Nephron progenitor cell (in vitro differentiated cells): ENCODE data around the gene MT4.

ENCODE experiments used
- DNase-seq: peaks from one replicate; pipeline ENCODE4 v3.0.0; 2021
- H3K27ac Mint-ChIP-seq: 2 replicates; pipeline ENCODE4 v1.8.0; 2021; ENCODE audit warnings: mild to moderate bottlenecking, moderate library complexity, mixed read lengths
- H3K27me3 Mint-ChIP-seq: 2 replicates; pipeline ENCODE4 v1.8.0; 2021; ENCODE audit warnings: mild to moderate bottlenecking, low read depth, mixed read lengths; ENCODE audit not compliant: poor library complexity
- H3K36me3 Mint-ChIP-seq: 2 replicates; pipeline ENCODE4 v1.8.0; 2021; ENCODE audit warnings: low read depth, mixed read lengths
- H3K4me1 Mint-ChIP-seq: 2 replicates; pipeline ENCODE4 v1.8.0; 2021; ENCODE audit warnings: mixed read lengths
- H3K4me3 Mint-ChIP-seq: 2 replicates; pipeline ENCODE4 v1.8.0; 2021; ENCODE audit warnings: mild to moderate bottlenecking, moderate library complexity, mixed read lengths
- H3K9me3 Mint-ChIP-seq: 2 replicates; pipeline ENCODE4 v1.8.0; 2021; ENCODE audit warnings: mild to moderate bottlenecking, moderate library complexity, mixed read lengths
- TF ChIP-seq, protein P1 (sequence below): fragments of 200-600 bp; sonication (generic); IDR thresholded peaks from 2 replicates; pipeline ENCODE4 v1.5.0; 2021; ENCODE audit warnings: antibody characterized with exemption

Gene MT4

DNA sequence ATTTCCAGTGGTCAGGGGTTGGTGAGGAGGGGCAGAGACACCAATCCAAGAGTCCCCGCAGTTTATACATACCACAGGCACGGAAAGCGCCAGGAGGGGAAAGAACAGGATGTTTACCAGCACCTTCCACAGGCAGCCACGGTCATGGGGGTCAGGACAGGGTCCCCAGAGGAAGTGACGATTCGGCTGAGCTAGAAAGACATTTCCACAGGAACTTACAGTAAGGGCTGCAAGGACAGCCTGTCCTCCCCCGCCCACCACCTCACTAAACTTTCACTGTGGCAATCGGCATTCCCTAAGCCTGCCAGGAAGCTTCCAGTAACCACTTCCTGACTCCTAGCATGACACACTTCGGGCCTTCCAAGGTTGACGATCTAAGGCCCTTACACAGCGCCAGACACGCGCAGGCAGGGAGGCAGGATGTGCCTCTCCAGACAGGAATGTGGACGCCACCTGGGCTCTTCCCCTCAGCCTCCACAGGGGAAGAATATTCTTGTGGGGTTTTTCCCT lies 42.3 kb downstream of the MT4 start:
- Mint-ChIP-seq H3K4me1 (peaks cover 63% of the 10 kb centered on the region), H3K9me3 (no peaks in the 10 kb centered on the region), H3K27ac (peak overlapping the region; percentile 81), H3K4me3 (peak overlapping the region; percentile 11), H3K27me3 (peaks cover 57% of the 10 kb centered on the region), H3K36me3 (no peaks in the 10 kb centered on the region)
- TF ChIP-seq, protein P1, sequence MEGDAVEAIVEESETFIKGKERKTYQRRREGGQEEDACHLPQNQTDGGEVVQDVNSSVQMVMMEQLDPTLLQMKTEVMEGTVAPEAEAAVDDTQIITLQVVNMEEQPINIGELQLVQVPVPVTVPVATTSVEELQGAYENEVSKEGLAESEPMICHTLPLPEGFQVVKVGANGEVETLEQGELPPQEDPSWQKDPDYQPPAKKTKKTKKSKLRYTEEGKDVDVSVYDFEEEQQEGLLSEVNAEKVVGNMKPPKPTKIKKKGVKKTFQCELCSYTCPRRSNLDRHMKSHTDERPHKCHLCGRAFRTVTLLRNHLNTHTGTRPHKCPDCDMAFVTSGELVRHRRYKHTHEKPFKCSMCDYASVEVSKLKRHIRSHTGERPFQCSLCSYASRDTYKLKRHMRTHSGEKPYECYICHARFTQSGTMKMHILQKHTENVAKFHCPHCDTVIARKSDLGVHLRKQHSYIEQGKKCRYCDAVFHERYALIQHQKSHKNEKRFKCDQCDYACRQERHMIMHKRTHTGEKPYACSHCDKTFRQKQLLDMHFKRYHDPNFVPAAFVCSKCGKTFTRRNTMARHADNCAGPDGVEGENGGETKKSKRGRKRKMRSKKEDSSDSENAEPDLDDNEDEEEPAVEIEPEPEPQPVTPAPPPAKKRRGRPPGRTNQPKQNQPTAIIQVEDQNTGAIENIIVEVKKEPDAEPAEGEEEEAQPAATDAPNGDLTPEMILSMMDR, result no peak
- no peak for DNase-seq

DNA sequence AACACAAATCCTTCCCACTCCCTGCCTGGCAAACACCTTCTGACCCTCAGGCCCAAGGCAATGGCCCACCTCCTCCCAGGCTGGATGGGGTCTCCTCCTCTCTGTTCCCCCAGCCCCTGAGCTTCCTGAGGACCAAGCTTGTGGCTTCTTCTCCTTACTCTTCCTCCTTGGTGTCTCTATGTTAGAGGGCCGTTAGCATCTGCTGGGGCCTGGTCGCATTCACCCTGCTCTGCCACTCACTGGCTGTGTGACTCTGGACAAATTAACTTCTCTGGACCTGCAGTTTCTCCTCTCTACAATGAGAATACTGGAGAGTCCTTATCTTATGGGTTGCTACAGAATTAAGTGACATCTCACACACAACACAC lies 42.8 kb downstream of the MT4 start:
- Mint-ChIP-seq H3K9me3 (no peaks in the 10 kb centered on the region), H3K4me1 (peaks cover 63% of the 10 kb centered on the region), H3K36me3 (no peaks in the 10 kb centered on the region), H3K27ac (peak overlapping the region; percentile 84), H3K4me3 (peak overlapping the region; percentile 59), H3K27me3 (peaks cover 57% of the 10 kb centered on the region)
- TF ChIP-seq, protein P1, result no peak
- no peak for DNase-seq

DNA sequence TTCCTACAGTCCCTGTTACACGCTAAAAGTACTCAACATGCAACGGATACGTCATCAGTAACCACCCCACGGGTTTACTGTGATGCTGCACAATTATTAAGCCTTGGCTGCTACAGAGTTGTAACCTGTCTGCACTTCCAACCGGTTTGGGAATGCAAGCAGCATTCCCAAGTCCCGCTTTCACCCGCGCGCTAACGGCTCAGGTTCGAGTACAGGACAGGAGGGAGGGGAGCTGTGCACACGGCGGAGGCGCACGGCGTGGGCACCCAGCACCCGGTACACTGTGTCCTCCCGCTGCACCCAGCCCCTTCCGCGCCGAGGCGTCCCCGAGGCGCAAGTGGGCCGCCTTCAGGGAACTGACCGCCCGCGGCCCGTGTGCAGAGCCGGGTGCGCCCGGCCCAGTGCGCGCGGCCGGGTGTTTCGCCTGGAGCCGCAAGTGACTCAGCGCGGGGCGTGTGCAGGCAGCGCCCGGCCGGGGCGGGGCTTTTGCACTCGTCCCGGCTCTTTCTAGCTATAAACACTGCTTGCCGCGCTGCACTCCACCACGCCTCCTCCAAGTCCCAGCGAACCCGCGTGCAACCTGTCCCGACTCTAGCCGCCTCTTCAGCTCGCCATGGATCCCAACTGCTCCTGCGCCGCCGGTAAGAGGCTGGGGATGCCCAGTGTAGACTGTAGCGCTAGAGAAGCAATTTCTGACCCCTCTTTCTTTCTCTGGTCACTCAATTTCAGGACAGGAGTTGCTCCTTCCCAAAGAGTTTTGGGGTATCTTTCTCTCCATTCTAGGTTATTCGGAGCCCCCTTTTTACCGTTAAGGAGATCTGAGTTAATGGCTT lies 43.4 kb downstream of the MT4 start, which contains the start of gene MT2A:
Gene MT2A (plus strand): TSS at position 542 of the 833 bp plus-strand sequence. CDS start 72 bp downstream, at position 614.
- H3K4me3 Mint-ChIP-seq, result peak within 1 kb of the TSS; percentile 88
- no peaks in the 10 kb centered on the region for H3K9me3 Mint-ChIP-seq
- H3K4me1 Mint-ChIP-seq, result peaks cover 63% of the 10 kb centered on the region
- peak; percentile 86 for DNase-seq
- TF ChIP-seq, protein P1, result no peak
- no peaks in the 10 kb centered on the region for H3K36me3 Mint-ChIP-seq
- peak within 1 kb of the TSS; percentile 84 for H3K27ac Mint-ChIP-seq
- peaks cover 58% of the 10 kb centered on the region for H3K27me3 Mint-ChIP-seq

DNA sequence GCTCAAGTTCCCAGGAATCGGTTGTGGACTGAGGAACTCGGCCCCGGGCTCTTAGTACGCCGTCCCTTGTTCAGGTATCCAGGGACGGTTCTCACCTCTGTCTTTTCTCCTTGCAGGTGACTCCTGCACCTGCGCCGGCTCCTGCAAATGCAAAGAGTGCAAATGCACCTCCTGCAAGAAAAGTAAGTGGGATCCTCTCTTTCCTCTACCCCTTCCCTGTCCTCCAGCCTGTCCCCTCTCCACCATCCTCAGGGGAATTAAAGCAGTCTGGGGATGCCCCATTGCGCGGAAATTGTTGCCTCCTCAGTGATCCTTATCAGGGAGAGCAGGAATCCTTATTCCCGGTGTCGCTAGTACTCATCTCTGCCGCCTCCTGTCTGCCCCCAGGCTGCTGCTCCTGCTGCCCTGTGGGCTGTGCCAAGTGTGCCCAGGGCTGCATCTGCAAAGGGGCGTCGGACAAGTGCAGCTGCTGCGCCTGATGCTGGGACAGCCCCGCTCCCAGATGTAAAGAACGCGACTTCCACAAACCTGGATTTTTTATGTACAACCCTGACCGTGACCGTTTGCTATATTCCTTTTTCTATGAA lies 44.1 kb downstream of the MT4 start:
- H3K27me3 Mint-ChIP-seq, result peaks cover 60% of the 10 kb centered on the region
- H3K9me3 Mint-ChIP-seq, result no peaks in the 10 kb centered on the region
- H3K36me3 Mint-ChIP-seq, result no peaks in the 10 kb centered on the region
- H3K4me3 Mint-ChIP-seq, result peak overlapping the region; percentile 88
- TF ChIP-seq, protein P1, result no peak
- peak overlapping the region; percentile 13 for H3K27ac Mint-ChIP-seq
- DNase-seq, result no peak
- H3K4me1 Mint-ChIP-seq, result peaks cover 59% of the 10 kb centered on the region

DNA sequence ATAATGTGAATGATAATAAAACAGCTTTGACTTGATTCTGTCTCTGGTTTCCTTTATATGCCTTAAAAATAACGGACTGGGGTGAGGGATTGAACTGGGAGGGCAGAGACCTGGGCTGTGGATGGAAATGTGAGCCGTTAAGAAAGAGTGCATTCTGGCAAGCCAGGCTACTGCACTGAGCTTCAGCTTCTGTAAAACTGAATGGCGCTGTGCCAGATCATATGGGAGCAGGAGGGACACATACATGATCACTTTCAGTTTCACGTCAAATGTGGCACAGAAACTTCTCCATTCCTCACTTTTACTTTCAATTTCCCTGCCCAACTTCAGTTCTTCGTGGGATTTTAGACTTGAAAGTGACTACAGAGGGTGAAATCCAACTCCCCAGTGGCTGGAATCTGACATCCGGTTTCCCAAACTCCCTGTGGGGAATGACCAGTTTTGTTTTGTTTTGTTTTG lies 44.6 kb downstream of the MT4 start:
- Mint-ChIP-seq H3K27me3 (peaks cover 62% of the 10 kb centered on the region), H3K36me3 (no peaks in the 10 kb centered on the region), H3K9me3 (no peaks in the 10 kb centered on the region), H3K27ac (peak overlapping the region; percentile 13), H3K4me1 (peaks cover 59% of the 10 kb centered on the region), H3K4me3 (peak overlapping the region; percentile 88)
- TF ChIP-seq, protein P1, result no peak
- DNase-seq, result no peak
